PFSK-1 (cell line): ENCODE results near the gene DIAPH3.

Source experiments
- FOXP2 ChIP-seq: optimal IDR thresholded peaks from 2 replicates; pipeline ENCODE3; 2011; ENCODE audit warnings: borderline replicate concordance, control low read depth, inconsistent platforms; ENCODE audit not compliant: insufficient read depth; ENCODE audit errors: extremely low read length, extremely low read depth
- POLR2AphosphoS5 ChIP-seq: IDR thresholded peaks from 2 replicates; pipeline ENCODE4 v1.6.1; 2012; ENCODE audit warnings: low read depth, mild to moderate bottlenecking, control low read depth, low read length, moderate library complexity
- SIN3A ChIP-seq: IDR thresholded peaks from 2 replicates; pipeline ENCODE4 v1.6.1; 2012; ENCODE audit warnings: mild to moderate bottlenecking, low read length, moderate library complexity, borderline replicate concordance; ENCODE audit not compliant: insufficient read depth
- TAF1 ChIP-seq: IDR thresholded peaks from 2 replicates; pipeline ENCODE4 v1.6.1; 2012; ENCODE audit warnings: low read length, control low read depth, borderline replicate concordance; ENCODE audit not compliant: insufficient read depth
- TF ChIP-seq, protein P1 (sequence below), 2 experiments: IDR thresholded peaks; 2 replicates each; pipeline versions ENCODE4 v1.6.1 to v1.8.0; 2011 to 2012; ENCODE audit warnings: low read depth in 2 of 2, low read length in 2 of 2, control low read depth in 1 of 2, inconsistent platforms in 1 of 2, mild to moderate bottlenecking in 1 of 2, moderate library complexity in 1 of 2; ENCODE audit not compliant: insufficient read depth in 1 of 2

The DIAPH3 gene

DNA sequence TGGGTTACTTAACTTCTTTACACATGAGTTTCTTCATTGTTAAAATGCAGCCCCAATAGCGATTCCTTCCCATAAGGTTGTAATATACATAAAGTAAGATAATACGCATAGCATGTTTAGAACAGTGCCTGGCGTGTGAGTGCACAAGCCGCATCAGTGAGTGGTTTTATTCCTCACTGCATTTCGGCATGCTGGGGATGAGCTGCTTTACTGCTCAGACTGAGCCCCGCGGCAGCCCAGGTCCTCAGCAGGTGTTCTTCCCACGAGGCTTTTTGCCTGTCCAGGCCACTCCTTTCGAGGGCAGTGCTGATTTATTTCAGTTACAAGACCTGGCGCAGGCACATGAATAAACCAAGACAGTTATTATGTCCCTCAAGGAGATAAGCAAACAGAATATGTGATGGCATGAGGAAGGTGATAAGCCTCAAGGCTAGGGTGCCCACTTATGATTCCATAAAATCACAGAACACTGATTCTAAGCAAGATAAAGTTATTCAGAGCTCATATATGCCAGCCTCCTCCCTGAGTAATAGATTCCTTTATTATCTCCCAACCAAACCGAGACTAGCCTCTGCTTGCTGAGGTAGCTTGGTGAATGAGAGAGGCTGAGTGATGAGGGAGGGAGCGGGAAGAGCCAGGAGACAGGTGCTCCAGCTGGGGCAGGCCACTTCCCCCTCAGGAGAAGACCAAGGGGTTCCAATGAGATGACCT is 505.5 kb downstream of the DIAPH3 start:
- no peak for TF ChIP-seq SIN3A
- TF ChIP-seq FOXP2, result no peak
- TF ChIP-seq, protein P1, sequence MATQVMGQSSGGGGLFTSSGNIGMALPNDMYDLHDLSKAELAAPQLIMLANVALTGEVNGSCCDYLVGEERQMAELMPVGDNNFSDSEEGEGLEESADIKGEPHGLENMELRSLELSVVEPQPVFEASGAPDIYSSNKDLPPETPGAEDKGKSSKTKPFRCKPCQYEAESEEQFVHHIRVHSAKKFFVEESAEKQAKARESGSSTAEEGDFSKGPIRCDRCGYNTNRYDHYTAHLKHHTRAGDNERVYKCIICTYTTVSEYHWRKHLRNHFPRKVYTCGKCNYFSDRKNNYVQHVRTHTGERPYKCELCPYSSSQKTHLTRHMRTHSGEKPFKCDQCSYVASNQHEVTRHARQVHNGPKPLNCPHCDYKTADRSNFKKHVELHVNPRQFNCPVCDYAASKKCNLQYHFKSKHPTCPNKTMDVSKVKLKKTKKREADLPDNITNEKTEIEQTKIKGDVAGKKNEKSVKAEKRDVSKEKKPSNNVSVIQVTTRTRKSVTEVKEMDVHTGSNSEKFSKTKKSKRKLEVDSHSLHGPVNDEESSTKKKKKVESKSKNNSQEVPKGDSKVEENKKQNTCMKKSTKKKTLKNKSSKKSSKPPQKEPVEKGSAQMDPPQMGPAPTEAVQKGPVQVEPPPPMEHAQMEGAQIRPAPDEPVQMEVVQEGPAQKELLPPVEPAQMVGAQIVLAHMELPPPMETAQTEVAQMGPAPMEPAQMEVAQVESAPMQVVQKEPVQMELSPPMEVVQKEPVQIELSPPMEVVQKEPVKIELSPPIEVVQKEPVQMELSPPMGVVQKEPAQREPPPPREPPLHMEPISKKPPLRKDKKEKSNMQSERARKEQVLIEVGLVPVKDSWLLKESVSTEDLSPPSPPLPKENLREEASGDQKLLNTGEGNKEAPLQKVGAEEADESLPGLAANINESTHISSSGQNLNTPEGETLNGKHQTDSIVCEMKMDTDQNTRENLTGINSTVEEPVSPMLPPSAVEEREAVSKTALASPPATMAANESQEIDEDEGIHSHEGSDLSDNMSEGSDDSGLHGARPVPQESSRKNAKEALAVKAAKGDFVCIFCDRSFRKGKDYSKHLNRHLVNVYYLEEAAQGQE (IDR thresholded peaks at IDR 0.05; ENCODE audit: insufficient read depth in 1 of 2, low read depth in 2 of 2, low read length in 2 of 2), result no peak
- no peak for TF ChIP-seq POLR2AphosphoS5
- no peak for TF ChIP-seq TAF1

DNA sequence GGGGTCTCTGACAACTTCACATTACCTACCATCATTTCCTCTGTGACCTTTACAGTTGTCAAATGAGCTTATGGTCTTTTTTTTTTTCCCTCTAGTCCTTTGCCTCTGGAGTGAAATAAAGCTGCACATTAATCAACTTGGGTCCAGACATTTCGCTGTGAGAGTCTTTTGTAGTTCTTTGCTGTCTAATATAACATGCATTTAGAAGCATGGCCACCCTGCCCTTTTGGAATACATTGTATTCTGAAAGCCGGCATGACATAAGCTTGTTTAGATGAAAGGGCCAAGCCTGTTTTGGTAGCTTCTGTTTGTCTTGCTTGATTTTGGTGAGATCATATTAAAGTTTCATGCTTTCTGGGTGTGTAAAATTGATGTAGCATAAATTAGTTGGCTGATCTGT is 509.8 kb downstream of the DIAPH3 start:
- TF ChIP-seq SIN3A, result no peak
- TF ChIP-seq, protein P1 (IDR thresholded peaks at IDR 0.05; ENCODE audit: insufficient read depth in 1 of 2, low read depth in 2 of 2, low read length in 2 of 2), result no peak

DNA sequence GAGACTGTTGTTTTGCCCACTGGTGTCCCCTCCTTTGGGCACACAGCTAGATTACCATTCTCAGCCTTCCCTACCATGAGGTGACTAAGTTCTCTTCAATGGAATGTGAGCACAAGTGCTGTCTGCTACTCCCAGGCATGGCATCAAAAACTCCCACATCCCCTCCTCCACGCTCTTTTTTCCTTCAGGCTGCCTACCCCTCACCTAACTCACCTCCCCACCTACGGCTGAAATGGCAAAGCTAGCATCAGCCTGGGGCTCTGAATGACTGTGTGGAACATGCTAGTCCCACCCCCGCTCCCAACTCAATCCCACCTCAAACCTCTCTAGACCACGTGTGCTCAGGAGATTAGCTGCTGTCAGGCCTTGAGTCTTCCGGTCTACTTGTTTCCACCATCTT is 512.2 kb downstream of the DIAPH3 start:
- TF ChIP-seq TAF1, result no peak
- TF ChIP-seq SIN3A, result no peak
- TF ChIP-seq POLR2AphosphoS5, result no peak
- no peak for TF ChIP-seq FOXP2
- TF ChIP-seq, protein P1 (IDR thresholded peaks at IDR 0.05; ENCODE audit: insufficient read depth in 1 of 2, low read depth in 2 of 2, low read length in 2 of 2), result no peak

DNA sequence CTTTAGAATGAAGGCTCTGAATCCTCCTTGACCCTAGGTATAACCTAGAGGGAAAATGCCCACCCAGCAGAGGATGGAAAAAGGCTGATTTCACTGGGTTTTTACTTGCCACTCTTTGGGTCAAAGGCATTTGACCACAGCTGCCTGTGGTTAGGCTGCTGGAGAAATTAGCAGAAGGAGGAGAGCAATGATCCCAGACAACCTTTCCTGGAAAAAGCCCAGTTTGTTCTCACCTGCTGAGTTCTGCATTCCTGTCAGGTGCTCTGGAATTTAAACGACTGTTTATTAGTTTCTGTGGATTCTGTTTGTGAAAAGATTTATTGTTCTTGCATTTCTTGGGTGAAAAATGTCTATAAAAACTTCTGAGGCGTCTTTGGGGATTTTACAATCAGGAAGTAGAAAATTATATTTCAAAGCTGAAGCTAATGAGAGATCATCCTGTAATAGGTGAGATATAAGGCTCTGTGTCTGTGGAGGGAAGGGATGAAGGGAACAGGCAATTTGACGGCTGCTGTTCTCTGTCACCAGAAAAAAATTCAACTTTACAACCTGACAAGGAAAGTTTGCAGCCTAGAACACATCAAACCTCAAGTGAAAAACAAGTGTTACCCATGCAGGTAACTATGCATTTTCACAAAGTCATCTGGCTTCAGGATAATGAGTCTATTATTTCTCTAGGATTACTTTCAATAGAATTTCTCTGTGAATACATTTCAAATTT is 519.7 kb downstream of the DIAPH3 start:
- TF ChIP-seq SIN3A, result no peak
- TF ChIP-seq, protein P1 (IDR thresholded peaks at IDR 0.05; ENCODE audit: insufficient read depth in 1 of 2, low read depth in 2 of 2, low read length in 2 of 2), result no peak
- no peak for TF ChIP-seq TAF1

DNA sequence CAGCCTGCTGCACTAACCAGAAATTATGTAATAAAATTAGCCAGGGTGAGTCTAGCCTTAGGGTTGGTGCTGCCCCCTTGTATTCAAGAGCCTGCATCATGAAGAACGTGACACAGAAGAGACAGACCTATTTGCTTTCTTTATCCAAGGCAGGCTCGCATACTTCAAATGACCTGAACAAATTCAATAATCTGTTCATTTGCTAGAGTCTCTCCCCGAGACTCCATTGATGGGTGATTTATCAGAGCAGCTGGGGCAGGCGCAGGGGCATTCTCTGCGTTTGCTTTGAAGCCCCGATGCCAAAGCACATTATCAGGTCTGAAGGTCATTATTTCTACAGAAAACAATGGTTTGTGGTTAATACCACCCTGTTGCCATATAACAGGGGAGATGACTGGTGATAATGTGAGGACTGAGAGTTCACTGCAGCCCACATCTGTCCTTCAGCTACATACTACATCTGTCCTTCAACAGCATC is 520.3 kb downstream of the DIAPH3 start:
- no peak for TF ChIP-seq SIN3A
- TF ChIP-seq FOXP2, result no peak
- TF ChIP-seq POLR2AphosphoS5, result no peak
- no peak for TF ChIP-seq TAF1
- TF ChIP-seq, protein P1 (IDR thresholded peaks at IDR 0.05; ENCODE audit: insufficient read depth in 1 of 2, low read depth in 2 of 2, low read length in 2 of 2), result no peak
